Mucosa of rectum (tissue), 2 donors: ENCODE results near the gene ORM2.

Experiments used
- H3K27ac ChIP-seq, 2 donors: one replicate each; pipeline ENCODE4 v1.7.0; 2013; ENCODE audit warnings: inconsistent platforms in 2 of 2, low read depth in 2 of 2, low read length in 2 of 2
- H3K27me3 ChIP-seq, 2 donors: one replicate each; pipeline ENCODE4 v1.7.0; 2013; ENCODE audit warnings: low read length in 2 of 2; ENCODE audit not compliant: control insufficient read depth in 2 of 2, insufficient read depth in 2 of 2
- H3K36me3 ChIP-seq, 2 donors: one replicate each; pipeline ENCODE4 v1.7.0; 2013; ENCODE audit warnings: low read length in 2 of 2; ENCODE audit not compliant: control insufficient read depth in 2 of 2, insufficient read depth in 2 of 2
- H3K4me1 ChIP-seq, 2 donors: one replicate each; pipeline ENCODE4 v1.7.0; 2013; ENCODE audit warnings: low read length in 2 of 2, mild to moderate bottlenecking in 1 of 2; ENCODE audit not compliant: control insufficient read depth in 2 of 2, insufficient read depth in 2 of 2
- H3K4me3 ChIP-seq, 2 donors: one replicate each; pipeline ENCODE4 v1.7.0; 2013; ENCODE audit warnings: low read length in 2 of 2
- H3K9ac ChIP-seq, 2 donors: one replicate each; pipeline ENCODE4 v1.7.0; 2013; ENCODE audit warnings: low read length in 2 of 2, low read depth in 1 of 2, mild to moderate bottlenecking in 1 of 2
- H3K9me3 ChIP-seq, 2 donors: one replicate each; pipeline ENCODE4 v1.7.0; 2013; ENCODE audit warnings: low read length in 2 of 2; ENCODE audit not compliant: control insufficient read depth in 2 of 2
- donor health status: healthy.
- donor health status: Normal muscosa, but diverticular disease.

ORM2 gene

DNA sequence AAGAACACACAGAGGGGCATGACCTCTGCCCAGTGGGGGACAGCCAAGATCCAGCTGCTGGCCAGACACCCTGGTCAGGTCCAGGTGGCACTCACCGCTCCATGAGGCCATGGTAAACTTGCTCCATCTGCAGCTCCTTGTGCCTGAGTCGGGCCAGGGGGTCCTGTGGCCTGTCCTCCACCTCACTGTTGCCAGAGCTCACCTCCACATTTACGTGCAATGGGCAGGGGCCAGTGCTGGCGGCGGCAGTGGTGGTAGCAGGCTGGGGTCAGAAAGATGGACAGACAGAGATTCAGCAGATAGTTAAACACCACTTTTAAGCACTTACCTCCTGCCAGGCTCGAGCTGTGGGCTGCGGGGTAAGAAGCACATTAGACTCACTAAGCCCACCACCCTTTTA is 30.1 kb downstream of the ORM2 start:
- no peaks in the 10 kb centered on the region for H3K27me3 ChIP-seq
- no peaks in the 10 kb centered on the region for H3K4me1 ChIP-seq
- no peaks in the 10 kb centered on the region for H3K9me3 ChIP-seq
- H3K9ac ChIP-seq, result no peak overlapping the region
- H3K4me3 ChIP-seq, result no peak overlapping the region
- H3K27ac ChIP-seq, result no peak overlapping the region
- H3K36me3 ChIP-seq, result peaks cover 88 to 92% of the 10 kb centered on the region in 2 donors

DNA sequence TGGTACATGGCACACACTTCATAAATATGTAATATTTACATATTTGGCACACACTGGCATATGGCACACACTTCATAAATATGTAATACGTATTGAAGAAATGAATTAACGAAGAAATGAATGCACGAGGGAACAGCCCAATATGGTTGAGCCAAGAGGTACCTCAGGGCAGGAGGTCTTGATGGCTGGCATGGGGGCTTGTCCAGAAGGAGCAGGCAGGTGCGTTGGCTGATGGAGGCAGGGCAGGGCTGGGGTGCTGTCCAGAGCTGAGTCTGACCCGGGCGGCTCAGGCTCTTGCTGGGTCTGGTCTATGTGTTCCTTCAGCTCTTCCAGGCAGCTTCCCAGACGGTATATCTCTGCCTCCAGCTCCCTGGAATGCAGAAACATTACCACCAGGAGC is 31.9 kb downstream of the ORM2 start:
- Histone ChIP-seq H3K4me1 (peaks cover 3 to 9% of the 10 kb centered on the region in 2 donors), H3K27ac (no peak overlapping the region), H3K9ac (no peak overlapping the region), H3K36me3 (peaks cover 80 to 84% of the 10 kb centered on the region in 2 donors), H3K27me3 (no peaks in the 10 kb centered on the region), H3K4me3 (no peak overlapping the region), H3K9me3 (no peaks in the 10 kb centered on the region)

DNA sequence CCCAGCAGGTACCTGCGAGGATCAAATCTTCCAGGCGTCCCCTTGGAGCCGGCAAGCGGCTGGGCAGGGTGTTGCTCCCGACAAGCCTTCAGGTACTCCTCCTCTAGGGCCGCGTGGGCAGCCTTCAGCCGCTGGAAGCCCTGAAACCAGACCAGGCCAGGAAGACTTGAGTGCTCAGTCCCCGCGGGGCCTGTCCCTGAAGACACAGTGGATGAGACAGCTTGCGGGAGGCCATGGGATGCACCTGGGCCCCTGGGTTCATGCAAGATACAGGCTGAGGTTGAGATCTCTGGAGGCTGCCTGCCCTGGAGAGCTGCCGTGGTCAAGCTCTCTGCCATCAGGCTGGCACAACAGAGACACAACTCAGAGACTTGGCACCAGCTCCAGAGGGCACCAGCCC is 32.7 kb downstream of the ORM2 start:
- Histone ChIP-seq H3K27ac (no peak overlapping the region), H3K9ac (no peak overlapping the region), H3K4me1 (peaks cover 7 to 15% of the 10 kb centered on the region in 2 donors), H3K36me3 (peaks cover 76 to 80% of the 10 kb centered on the region in 2 donors), H3K9me3 (no peaks in the 10 kb centered on the region), H3K4me3 (no peak overlapping the region), H3K27me3 (no peaks in the 10 kb centered on the region)

DNA sequence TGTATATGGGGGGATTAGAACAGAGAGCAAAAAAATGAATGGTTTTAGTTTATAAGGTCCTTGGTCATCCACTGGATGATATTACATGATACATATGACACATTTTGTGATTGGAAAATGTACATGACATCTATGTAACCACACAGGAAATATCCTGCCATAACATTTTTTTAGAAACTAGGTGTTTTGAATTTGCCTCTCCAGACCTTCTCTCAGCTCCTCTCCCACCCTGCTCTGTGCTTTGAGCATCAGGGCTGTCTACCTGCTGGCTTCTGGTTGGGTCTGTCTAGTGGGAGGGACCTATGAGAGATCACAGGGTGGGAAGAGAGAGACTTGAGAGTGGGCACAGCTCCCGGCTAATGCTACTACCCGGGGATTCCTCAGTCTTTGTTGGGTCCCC is 33.8 kb downstream of the ORM2 start:
- Histone ChIP-seq H3K9me3 (no peaks in the 10 kb centered on the region), H3K27me3 (no peaks in the 10 kb centered on the region), H3K4me1 (peaks cover 17 to 19% of the 10 kb centered on the region in 2 donors), H3K4me3 (no peak overlapping the region), H3K9ac (no peak overlapping the region), H3K36me3 (peaks cover 76 to 80% of the 10 kb centered on the region in 2 donors), H3K27ac (peak overlapping the region in 1 of 2 donors; percentile 1)

DNA sequence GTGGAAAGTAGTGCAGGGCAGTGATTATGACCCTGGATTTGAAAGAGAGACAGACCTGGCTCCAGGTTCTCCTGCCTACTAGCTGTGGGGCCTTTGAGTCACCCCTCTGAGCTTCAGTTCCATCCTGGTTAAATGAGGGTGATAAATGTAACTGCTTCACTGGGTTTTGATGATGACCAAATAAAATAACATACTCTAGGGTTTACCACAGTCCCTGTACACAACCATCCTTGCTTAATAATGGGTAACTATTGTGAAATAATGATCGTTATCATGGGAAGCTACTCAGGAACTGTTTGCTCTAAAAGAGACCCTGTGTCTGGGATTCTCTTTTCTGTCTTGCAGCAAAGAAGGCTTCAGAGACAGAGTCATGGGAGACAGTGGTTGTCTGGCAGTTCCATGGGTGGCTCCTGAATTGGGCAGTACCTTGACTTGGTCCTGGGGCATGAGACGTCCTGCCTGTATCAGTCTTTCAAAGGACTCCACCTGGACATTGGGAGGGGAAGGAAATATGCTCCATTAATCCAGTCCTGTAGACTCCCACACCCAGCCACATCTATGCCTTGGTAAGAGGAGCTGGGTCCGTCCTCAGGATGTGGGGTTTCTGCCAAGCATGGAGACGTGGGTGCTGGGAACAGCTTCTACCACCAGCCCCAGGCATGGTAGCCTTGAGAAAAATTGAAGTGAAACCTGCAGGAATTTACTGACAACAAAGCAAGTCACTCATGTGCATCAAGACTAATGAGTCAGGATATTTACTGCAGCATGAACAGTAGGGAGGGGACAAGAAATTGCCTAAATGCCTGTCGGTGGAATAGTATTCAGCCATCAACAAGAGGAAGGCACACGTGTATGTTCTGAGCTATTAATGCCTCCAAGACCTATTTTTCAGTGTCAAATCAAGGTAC is 34.7 kb downstream of the ORM2 start:
- Histone ChIP-seq H3K4me1 (peaks cover 17 to 19% of the 10 kb centered on the region in 2 donors), H3K27me3 (no peaks in the 10 kb centered on the region), H3K9ac (no peak overlapping the region), H3K36me3 (peaks cover 74 to 77% of the 10 kb centered on the region in 2 donors), H3K9me3 (no peaks in the 10 kb centered on the region), H3K4me3 (no peak overlapping the region), H3K27ac (peak overlapping the region; percentile 28 to 29)

DNA sequence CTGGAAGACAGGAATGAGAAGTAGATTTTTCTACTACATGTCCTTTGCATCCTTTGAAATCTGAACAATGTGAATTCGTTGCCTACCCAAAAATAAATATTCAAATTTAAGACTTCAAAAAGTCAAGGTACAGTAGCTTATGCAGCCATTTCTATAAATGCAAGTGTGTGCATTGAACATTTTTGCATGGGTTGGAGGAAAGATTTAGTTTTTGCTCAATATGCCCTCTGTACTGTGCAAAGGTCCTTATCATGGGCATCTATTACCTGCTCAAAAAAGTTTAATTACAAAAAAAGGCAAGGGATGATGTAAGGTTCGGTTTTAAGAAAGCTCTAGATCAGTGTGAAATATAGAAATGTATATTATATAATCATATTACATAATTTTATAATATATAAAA is 35.5 kb downstream of the ORM2 start:
- Histone ChIP-seq H3K27ac (peak overlapping the region in 1 of 2 donors; percentile 9), H3K9ac (no peak overlapping the region), H3K27me3 (no peaks in the 10 kb centered on the region), H3K36me3 (peaks cover 72 to 74% of the 10 kb centered on the region in 2 donors), H3K4me1 (peaks cover 19 to 22% of the 10 kb centered on the region in 2 donors), H3K4me3 (no peak overlapping the region), H3K9me3 (no peaks in the 10 kb centered on the region)

DNA sequence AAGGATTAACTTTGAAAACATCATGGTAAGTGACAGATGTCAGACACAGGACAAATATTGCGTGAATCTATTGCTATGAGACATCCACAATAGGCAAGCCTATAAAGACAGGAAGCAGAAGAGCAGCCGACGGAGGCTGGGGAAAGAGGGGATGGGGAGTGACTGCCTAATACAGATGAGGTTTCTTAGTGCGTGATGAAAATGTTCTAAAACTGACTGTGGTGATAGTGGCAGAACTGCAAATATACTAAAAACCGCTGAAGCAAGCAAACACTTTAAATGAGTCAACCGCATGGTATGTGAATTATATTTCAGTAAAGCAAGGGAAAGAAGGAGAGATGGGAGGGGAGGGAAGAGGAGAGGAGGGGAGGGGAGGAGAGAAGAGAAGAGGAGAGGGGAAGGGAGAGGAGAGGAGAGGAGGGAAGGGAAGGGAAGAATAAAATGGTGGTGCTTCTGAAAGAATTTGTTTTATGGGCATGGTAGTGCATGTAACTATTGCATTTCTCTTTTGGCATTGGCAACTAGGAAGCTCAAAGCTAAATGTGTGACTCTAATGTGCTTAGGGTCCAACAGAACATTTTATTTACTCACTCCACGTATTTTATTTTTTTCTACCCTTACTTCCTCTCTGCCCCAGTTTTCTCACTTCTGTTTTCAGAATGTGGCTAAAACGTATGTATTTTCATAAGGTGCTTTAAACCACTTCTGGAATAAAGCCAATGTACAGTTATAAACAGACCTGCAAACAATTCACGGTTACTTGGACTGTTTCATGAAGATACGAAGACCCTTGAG is 36.9 kb downstream of the ORM2 start:
- peaks cover 65 to 69% of the 10 kb centered on the region in 2 donors for H3K36me3 ChIP-seq
- H3K27me3 ChIP-seq, result no peaks in the 10 kb centered on the region
- peak overlapping the region; percentile 65 to 77 for H3K27ac ChIP-seq
- peaks cover 24 to 32% of the 10 kb centered on the region in 2 donors for H3K4me1 ChIP-seq
- no peak overlapping the region for H3K9ac ChIP-seq
- no peak overlapping the region for H3K4me3 ChIP-seq
- H3K9me3 ChIP-seq, result no peaks in the 10 kb centered on the region

DNA sequence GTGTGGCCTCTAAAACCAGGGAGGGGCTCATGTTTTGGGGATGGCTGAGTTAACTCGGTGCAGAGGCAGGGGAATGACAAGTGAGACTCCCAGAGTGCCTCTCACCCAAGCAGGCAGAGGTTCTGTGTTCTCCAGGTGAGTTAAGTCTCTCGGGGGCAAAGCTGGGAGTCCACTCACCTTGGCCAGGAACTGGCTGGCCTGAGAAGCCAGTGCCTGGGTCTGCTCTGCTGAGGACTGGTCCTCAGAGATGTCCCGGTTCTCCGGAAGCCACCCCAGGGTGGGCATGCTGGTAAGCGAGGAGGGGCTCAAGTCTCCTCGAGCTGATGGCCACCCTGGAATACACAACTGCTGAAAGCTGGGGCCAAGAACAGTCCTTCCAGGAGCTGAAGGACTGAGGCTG is 37.7 kb downstream of the ORM2 start:
- no peaks in the 10 kb centered on the region for H3K9me3 ChIP-seq
- H3K9ac ChIP-seq, result peak overlapping the region; percentile 30 to 66
- H3K27ac ChIP-seq, result peak overlapping the region; percentile 65 to 77
- H3K27me3 ChIP-seq, result no peaks in the 10 kb centered on the region
- peak overlapping the region in 1 of 2 donors; percentile 28 for H3K4me3 ChIP-seq
- peaks cover 25 to 40% of the 10 kb centered on the region in 2 donors for H3K4me1 ChIP-seq
- H3K36me3 ChIP-seq, result peaks cover 64 to 67% of the 10 kb centered on the region in 2 donors

DNA sequence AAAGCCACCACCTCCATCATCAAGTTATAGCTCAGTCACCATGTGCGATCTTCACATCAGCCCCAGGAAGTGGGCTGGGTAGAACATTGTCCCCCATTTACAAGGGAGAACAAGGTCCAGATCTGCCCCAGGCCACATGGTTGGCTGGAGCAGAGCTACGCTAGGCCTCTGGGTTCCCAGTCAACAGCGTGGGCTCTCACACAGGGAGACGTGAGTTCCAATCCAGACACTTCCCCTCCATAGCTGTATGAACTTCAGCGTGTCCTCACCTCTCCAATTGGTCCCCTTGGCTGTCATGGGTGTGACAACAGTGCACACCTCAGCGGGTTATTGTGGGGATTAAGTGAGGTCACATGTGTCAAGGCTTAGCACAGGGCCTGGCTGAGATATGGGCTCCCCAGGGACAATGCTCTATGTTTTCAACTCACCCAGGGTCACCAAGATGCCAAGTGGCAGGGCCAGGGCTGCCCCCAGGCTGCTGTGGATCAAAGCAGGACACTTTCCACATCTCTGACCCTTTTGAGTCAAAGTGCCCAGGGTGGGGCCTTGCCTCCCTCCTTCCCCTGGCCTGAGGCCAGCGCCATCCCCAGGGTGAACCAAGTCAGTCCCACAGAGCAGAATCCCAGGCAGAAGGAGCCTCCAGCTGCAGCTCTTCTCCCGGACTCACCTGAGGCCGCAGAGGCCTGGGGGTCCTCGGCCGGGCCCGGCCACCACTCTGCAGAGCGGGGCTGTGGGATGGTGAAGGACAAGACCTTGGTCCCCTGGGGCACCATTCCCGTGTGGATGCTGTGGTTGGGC is 38.3 kb downstream of the ORM2 start:
- peaks cover 27 to 43% of the 10 kb centered on the region in 2 donors for H3K4me1 ChIP-seq
- no peaks in the 10 kb centered on the region for H3K9me3 ChIP-seq
- peaks cover 61 to 64% of the 10 kb centered on the region in 2 donors for H3K36me3 ChIP-seq
- peak overlapping the region; percentile 65 to 77 for H3K27ac ChIP-seq
- H3K4me3 ChIP-seq, result no peak overlapping the region
- no peaks in the 10 kb centered on the region for H3K27me3 ChIP-seq
- peak overlapping the region in 1 of 2 donors; percentile 66 for H3K9ac ChIP-seq
